IMR-90 (cell line): ENCODE data around the gene GDF9. TPM values are rescaled to one million over a fixed set of nuclear protein-coding genes. Genes with fewer than 3 reads are reported as not detected.

Experiments
- ATAC-seq: fragments of 200-7000 bp; cut with Tn5 transposase; 2 replicates; pipeline ENCODE4 v1.9.1; 2020; ENCODE audit warnings: low read depth, mild to moderate bottlenecking, moderate library complexity
- BruUV-seq: library from RNA; stranded (reverse); fragments of 400-500 nt; replicated peaks from 2 replicates; lab custom pipeline; 2021; lab: Mats Ljungman, UMichigan
- CTCF ChIA-PET: fragments of 300-600 bp; formaldehyde crosslinking; extraction: SDS; loops from one replicate; lab custom pipeline; 2021; ENCODE audit warnings: antibody characterized with exemption; lab: Yijun Ruan, JAX
- POLR2A ChIA-PET: fragments of 300-600 bp; sonication (Branson Sonifier 250); formaldehyde crosslinking; loops from one replicate; lab custom pipeline; 2022; ENCODE audit warnings: antibody characterized with exemption; ENCODE audit not compliant: unreplicated experiment; lab: Charles Lee
- DNase-seq: peaks from one replicate; pipeline ENCODE4 v3.0.0; 2013
- H2AFZ ChIP-seq: replicated peaks from 2 replicates; pipeline ENCODE3; 2013; ENCODE audit warnings: low read length, mild to moderate bottlenecking; ENCODE audit not compliant: poor library complexity
- H2AK5ac ChIP-seq: 2 replicates; pipeline ENCODE4 v1.6.1; 2013; ENCODE audit warnings: low read depth, low read length, inconsistent platforms
- H2AK9ac ChIP-seq: replicated peaks from 2 replicates; pipeline ENCODE3; 2013; ENCODE audit warnings: mild to moderate bottlenecking, low read depth, low read length, moderate library complexity; ENCODE audit not compliant: poor library complexity
- H2BK120ac ChIP-seq: 2 replicates; pipeline ENCODE4 v1.6.1; 2013; ENCODE audit warnings: low read depth, low read length, inconsistent platforms
- H2BK15ac ChIP-seq: 3 replicates; pipeline ENCODE4 v1.6.1; 2013; ENCODE audit warnings: low read depth, low read length, inconsistent platforms
- H2BK20ac ChIP-seq: 2 replicates; pipeline ENCODE4 v1.6.1; 2013; ENCODE audit warnings: low read depth, mild to moderate bottlenecking, inconsistent platforms, low read length, moderate library complexity
- H2BK5ac ChIP-seq: 2 replicates; pipeline ENCODE4 v1.6.1; 2013; ENCODE audit warnings: mild to moderate bottlenecking, low read depth, low read length, inconsistent platforms; ENCODE audit not compliant: poor library complexity, severe bottlenecking
- H3K14ac ChIP-seq: replicated peaks from 2 replicates; pipeline ENCODE4 v1.6.1; 2013; ENCODE audit warnings: low read depth, low read length, inconsistent platforms
- H3K18ac ChIP-seq: 2 replicates; pipeline ENCODE4 v1.6.1; 2013; ENCODE audit warnings: low read depth, low read length, control low read depth
- H3K23ac ChIP-seq: 2 replicates; pipeline ENCODE4 v1.6.1; 2013; ENCODE audit warnings: low read depth, low read length, inconsistent platforms
- H3K27ac ChIP-seq: 2 replicates; pipeline ENCODE4 v1.5.1; 2013; ENCODE audit warnings: mild to moderate bottlenecking, control low read depth, low read length; ENCODE audit not compliant: insufficient read depth
- H3K27me3 ChIP-seq: 2 replicates; pipeline ENCODE4 v1.6.1; 2013; ENCODE audit warnings: low read length; ENCODE audit not compliant: control insufficient read depth, insufficient read depth
- H3K36me3 ChIP-seq: 2 replicates; pipeline ENCODE4 v1.6.1; 2013; ENCODE audit warnings: low read length, mixed read lengths; ENCODE audit not compliant: control insufficient read depth, insufficient read depth
- H3K4ac ChIP-seq: 2 replicates; pipeline ENCODE4 v1.6.1; 2013; ENCODE audit warnings: low read depth, low read length, inconsistent platforms
- H3K4me1 ChIP-seq: 2 replicates; pipeline ENCODE4 v1.6.1; 2013; ENCODE audit warnings: low read length, mixed read lengths; ENCODE audit not compliant: control insufficient read depth, insufficient read depth
- H3K4me2 ChIP-seq: 2 replicates; pipeline ENCODE4 v1.6.1; 2013; ENCODE audit warnings: low read depth, mild to moderate bottlenecking, control low read depth, low read length, moderate library complexity
- H3K4me3 ChIP-seq: 2 replicates; pipeline ENCODE4 v1.5.1; 2013; ENCODE audit warnings: low read depth, mild to moderate bottlenecking, control low read depth, low read length, moderate library complexity; ENCODE audit not compliant: insufficient read depth
- H3K56ac ChIP-seq: 2 replicates; pipeline ENCODE4 v1.6.1; 2013; ENCODE audit warnings: low read length, inconsistent platforms; ENCODE audit not compliant: insufficient read depth; ENCODE audit errors: extremely low read depth
- H3K79me1 ChIP-seq, 2 experiments: 2 replicates each; pipeline ENCODE4 v1.6.1; 2013; ENCODE audit warnings: low read length in 2 of 2, inconsistent platforms in 1 of 2, low read depth in 1 of 2
- H3K9ac ChIP-seq: 2 replicates; pipeline ENCODE4 v1.6.1; 2013; ENCODE audit warnings: low read depth, low read length, control low read depth
- H3K9me1 ChIP-seq: 2 replicates; pipeline ENCODE4 v1.6.1; 2013; ENCODE audit warnings: low read length, inconsistent platforms; ENCODE audit not compliant: insufficient read depth
- H3K9me3 ChIP-seq: 2 replicates; pipeline ENCODE4 v1.6.1; 2013; ENCODE audit warnings: low read length; ENCODE audit not compliant: control insufficient read depth, insufficient read depth
- H4K20me1 ChIP-seq: 2 replicates; pipeline ENCODE4 v1.6.1; 2013; ENCODE audit warnings: low read length, inconsistent platforms; ENCODE audit not compliant: insufficient read depth
- H4K5ac ChIP-seq: 2 replicates; pipeline ENCODE4 v1.6.1; 2013; ENCODE audit warnings: mild to moderate bottlenecking, low read depth, low read length, control low read depth
- H4K8ac ChIP-seq, 2 experiments: 2 replicates each; pipeline ENCODE4 v1.6.1; 2013; ENCODE audit warnings: low read depth in 2 of 2, low read length in 2 of 2, control low read depth in 1 of 2, inconsistent platforms in 1 of 2
- H4K91ac ChIP-seq: 2 replicates; pipeline ENCODE4 v1.6.1; 2013; ENCODE audit warnings: low read depth, low read length, inconsistent platforms; ENCODE audit not compliant: insufficient read depth
- BHLHE40 ChIP-seq: fragments of 150-350 bp; IDR thresholded peaks from 2 replicates; pipeline ENCODE4 v1.6.1; 2016; ENCODE audit warnings: mild to moderate bottlenecking, low read depth, low read length
- CHD1 ChIP-seq: IDR thresholded peaks from 2 replicates; pipeline ENCODE4 v1.6.1; 2012; ENCODE audit warnings: low read depth, low read length, improper control_type of control experiment
- MAFK ChIP-seq: IDR thresholded peaks from 2 replicates; pipeline ENCODE4 v1.6.1; 2012; ENCODE audit warnings: low read depth, low read length, improper control_type of control experiment
- MAZ ChIP-seq: IDR thresholded peaks from 2 replicates; pipeline ENCODE4 v1.6.1; 2012; ENCODE audit warnings: low read depth, mild to moderate bottlenecking, low read length, improper control_type of control experiment, moderate library complexity, borderline replicate concordance
- NFE2L2 ChIP-seq: fragments of 150-350 bp; IDR thresholded peaks from 2 replicates; pipeline ENCODE4 v1.6.1; 2016; ENCODE audit warnings: low read depth, mild to moderate bottlenecking, low read length
- POLR2A ChIP-seq: IDR thresholded peaks from 2 replicates; pipeline ENCODE4 v1.6.1; 2012; ENCODE audit warnings: mild to moderate bottlenecking, low read depth, low read length
- RAD21 ChIP-seq: IDR thresholded peaks from 2 replicates; pipeline ENCODE4 v1.6.1; 2012; ENCODE audit warnings: low read length, improper control_type of control experiment
- RCOR1 ChIP-seq: IDR thresholded peaks from 2 replicates; pipeline ENCODE4 v1.6.1; 2012; ENCODE audit warnings: mild to moderate bottlenecking, low read length, improper control_type of control experiment; ENCODE audit not compliant: insufficient replicate concordance
- RFX5 ChIP-seq: IDR thresholded peaks from 2 replicates; pipeline ENCODE4 v1.8.0; 2012; ENCODE audit warnings: low read depth, mild to moderate bottlenecking, low read length, moderate library complexity
- SMC3 ChIP-seq: fragments of 150-350 bp; IDR thresholded peaks from 2 replicates; pipeline ENCODE4 v1.6.1; 2016; ENCODE audit warnings: low read depth, mild to moderate bottlenecking, antibody characterized with exemption, low read length, moderate library complexity
- WGBS, 2 experiments: methylation state at CpG; one replicate each; pipeline versions ENCODE4 v1.1.5 to v1.1.7; 2013; ENCODE audit warnings: missing lambda C conversion rate in 2 of 2; ENCODE audit not compliant: insufficient read length in 1 of 2; ENCODE audit errors: extremely low coverage in 2 of 2; 5-methylcytosine and 5-hydroxymethylcytosine counted together
- dilution Hi-C: fragments of 300-500 bp; cut with HindIII; formaldehyde crosslinking; loops from one replicate; pipeline ENCODE4 v1.14.3; 2018; ENCODE audit warnings: low sequenced_read_pairs; ENCODE audit not compliant: unreplicated experiment
- in situ Hi-C: fragments of 300-500 bp; cut with MboI; formaldehyde crosslinking; loops from 3 replicates; pipeline ENCODE4 v1.14.3; 2019; ENCODE audit warnings: low sequenced_read_pairs, inconsistent platforms, mixed read lengths
- intact Hi-C: fragments of 100-400 bp; cut with micrococcal nuclease; formaldehyde crosslinking; loops from 2 replicates; pipeline ENCODE4 v1.10.0; 2022
- polyA plus RNA-seq, 3 experiments: library from polyadenylated mRNA; depleted of rRNA; stranded (reverse); fragments of >200 nt; gene quantifications; 2 replicates each; pipeline ENCODE4 v1.2.3, GENCODE V29; 2012; ENCODE audit warnings: low replicate concordance in 1 of 3
- total RNA-seq: library from RNA; depleted of rRNA; stranded (reverse); fragments of >200 nt; gene quantifications from 2 replicates; pipeline ENCODE4 v1.2.3, GENCODE V29; 2012
- TF ChIP-seq, protein P1 (sequence below): conservative IDR thresholded peaks from 2 replicates; pipeline ENCODE4 v1.5.1; 2012; ENCODE audit warnings: mild to moderate bottlenecking, low read depth, low read length, improper control_type of control experiment

Gene GDF9
- total and polyA plus RNA-seq, 2 of the 4 experiments (the other 2 are of a cell fraction) = 0.18 to 0.21 TPM

DNA sequence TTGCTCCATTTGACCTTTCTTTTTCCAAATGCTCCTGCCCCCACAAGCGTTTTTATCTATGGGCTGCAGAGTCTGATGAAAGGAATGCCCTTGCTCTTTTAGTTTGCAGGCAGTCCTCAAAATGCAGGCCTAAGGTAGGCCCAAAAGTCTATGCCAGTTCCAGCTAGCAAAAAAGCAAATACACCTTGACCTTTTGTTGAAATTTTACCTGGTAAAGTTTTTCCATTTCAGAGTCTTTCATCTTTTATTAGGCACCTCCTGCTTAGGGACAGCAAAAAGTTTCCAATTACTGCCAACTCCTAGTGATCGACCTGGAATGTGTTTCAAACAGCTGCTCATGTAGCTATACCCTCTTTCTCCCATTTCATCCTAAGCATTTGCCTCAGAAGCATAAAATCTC lies 4.5 kb upstream of the GDF9 start:
- no peaks in the 10 kb centered on the region for H3K9me3 ChIP-seq
- WGBS, 2 experiments = 83% methylated on average over 2 of the region's 2 CpGs; no CpG with 5 or more reads in 1 of the 2 experiments
- H4K91ac ChIP-seq = no peak overlapping the region
- H3K14ac ChIP-seq = no peak overlapping the region
- no peaks in the 10 kb centered on the region; the same call in 1 of the 2 replicates for H3K4me1 ChIP-seq
- H2AFZ ChIP-seq = no peak overlapping the region
- H4K20me1 ChIP-seq = peaks cover 16% of the 10 kb centered on the region; the same call in 1 of the 2 replicates
- ATAC-seq (no peak), DNase-seq (no peak)
- H3K4me3 ChIP-seq = no peak overlapping the region
- no peak overlapping the region for H3K9ac ChIP-seq
- H2AK9ac ChIP-seq = no peak overlapping the region
- intact Hi-C loops = no loop called here
- TF ChIP-seq BHLHE40 = no peak
- TF ChIP-seq, protein P1, sequence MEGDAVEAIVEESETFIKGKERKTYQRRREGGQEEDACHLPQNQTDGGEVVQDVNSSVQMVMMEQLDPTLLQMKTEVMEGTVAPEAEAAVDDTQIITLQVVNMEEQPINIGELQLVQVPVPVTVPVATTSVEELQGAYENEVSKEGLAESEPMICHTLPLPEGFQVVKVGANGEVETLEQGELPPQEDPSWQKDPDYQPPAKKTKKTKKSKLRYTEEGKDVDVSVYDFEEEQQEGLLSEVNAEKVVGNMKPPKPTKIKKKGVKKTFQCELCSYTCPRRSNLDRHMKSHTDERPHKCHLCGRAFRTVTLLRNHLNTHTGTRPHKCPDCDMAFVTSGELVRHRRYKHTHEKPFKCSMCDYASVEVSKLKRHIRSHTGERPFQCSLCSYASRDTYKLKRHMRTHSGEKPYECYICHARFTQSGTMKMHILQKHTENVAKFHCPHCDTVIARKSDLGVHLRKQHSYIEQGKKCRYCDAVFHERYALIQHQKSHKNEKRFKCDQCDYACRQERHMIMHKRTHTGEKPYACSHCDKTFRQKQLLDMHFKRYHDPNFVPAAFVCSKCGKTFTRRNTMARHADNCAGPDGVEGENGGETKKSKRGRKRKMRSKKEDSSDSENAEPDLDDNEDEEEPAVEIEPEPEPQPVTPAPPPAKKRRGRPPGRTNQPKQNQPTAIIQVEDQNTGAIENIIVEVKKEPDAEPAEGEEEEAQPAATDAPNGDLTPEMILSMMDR = no peak
- no peak for TF ChIP-seq RFX5
- no peak for TF ChIP-seq POLR2A
- TF ChIP-seq CHD1 = no peak
- no peak for TF ChIP-seq SMC3
- TF ChIP-seq MAZ = no peak
- no peak for TF ChIP-seq NFE2L2
- TF ChIP-seq MAFK = no peak
- no peak for TF ChIP-seq RCOR1
- no peak for TF ChIP-seq RAD21
- in situ Hi-C loops = no loop called here
- no peak overlapping the region for H3K23ac ChIP-seq
- H3K36me3 ChIP-seq = peaks cover 30% of the 10 kb centered on the region
- dilution Hi-C loops = no loop called here
- H4K8ac ChIP-seq = no peak overlapping the region
- no peak overlapping the region for H3K4ac ChIP-seq
- no peak overlapping the region for H2BK120ac ChIP-seq
- no peak overlapping the region for H2BK5ac ChIP-seq
- H3K9me1 ChIP-seq = peaks cover 14% of the 10 kb centered on the region
- POLR2A ChIA-PET = no interaction called here
- H3K79me1 ChIP-seq = peaks cover 9 to 54% of the 10 kb centered on the region in 2 experiments
- no peak overlapping the region for H3K27ac ChIP-seq
- H2BK20ac ChIP-seq = no peak overlapping the region
- no peaks in the 10 kb centered on the region for H3K27me3 ChIP-seq
- no peak overlapping the region for H2AK5ac ChIP-seq
- H4K5ac ChIP-seq = no peak overlapping the region
- no peak overlapping the region for H2BK15ac ChIP-seq
- no peak overlapping the region for H3K18ac ChIP-seq
- no TSS peak for BruUV-seq
- no peak overlapping the region for H3K56ac ChIP-seq
- CTCF ChIA-PET = interaction anchor here (0.6 to 1.2 kb wide), 2 partner anchors 10 to 387 kb away, joined by 3 read pairs; no protein-coding TSS in a partner anchor
- no peak overlapping the region for H3K4me2 ChIP-seq
